ENCODE data around the gene LTB4R.

The LTB4R gene

DNA sequence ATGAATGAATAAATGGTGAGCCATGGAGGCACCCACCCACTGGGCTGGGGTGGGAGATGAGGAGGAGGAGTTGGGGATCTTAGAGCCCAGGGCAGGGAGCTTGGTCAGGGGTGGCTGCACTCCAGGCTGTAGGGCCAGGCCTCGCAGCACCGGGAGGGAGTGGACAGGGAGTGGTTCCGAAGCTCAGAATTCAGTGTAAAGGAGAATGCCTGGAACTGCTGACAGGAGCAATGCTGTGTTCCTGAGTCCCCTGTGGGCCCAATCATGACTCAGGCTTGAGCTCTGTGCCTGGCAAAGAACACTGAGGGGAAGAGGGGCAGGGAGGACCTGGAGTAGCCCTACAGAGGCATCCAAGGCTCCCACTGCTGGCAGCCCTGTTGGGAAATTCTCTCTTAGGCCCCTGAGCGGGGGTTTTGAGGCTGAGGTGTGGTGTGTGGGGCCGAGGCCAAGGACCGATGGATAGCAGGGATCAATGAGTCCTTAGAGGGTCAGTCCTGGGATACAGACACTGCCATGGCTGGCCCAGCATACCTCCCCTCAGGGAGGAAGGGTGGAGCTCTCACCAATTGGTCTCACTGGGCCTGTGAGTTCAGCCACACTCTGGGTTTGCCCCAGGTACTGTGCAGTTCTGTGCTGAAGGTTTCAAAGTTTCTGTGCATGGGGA is 30.4 kb upstream of the LTB4R start:
- TF ChIP-seq CTCF (conservative IDR thresholded peaks at IDR 0.05): no peak
- no peak for TF ChIP-seq ZFX (IDR thresholded peaks at IDR 0.05)
- H3K27ac ChIP-seq: no peak overlapping the region

DNA sequence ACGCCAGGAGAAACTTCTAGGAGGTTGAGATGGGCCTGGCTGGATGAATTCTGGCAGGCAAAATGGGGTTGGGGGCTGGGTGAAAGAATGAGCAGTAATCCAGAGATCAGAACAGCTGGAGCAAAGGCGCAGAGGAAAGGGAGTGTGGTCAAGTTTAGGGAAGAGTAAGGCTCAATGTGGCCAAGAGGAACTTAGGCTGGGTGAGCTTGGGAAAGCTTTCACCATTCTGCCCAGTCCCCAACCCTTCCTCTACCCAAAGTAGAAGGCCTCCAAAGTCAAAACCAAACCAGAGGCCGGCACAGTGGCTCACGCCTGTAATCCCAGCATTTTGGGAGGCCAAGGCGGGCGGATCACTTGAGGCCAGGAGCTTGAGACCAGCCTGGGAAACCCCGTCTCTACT is 29.7 kb upstream of the LTB4R start:
- H3K27ac ChIP-seq: no peak overlapping the region
- TF ChIP-seq CTCF (conservative IDR thresholded peaks at IDR 0.05) (no peak), ZFX (IDR thresholded peaks at IDR 0.05) (no peak)

DNA sequence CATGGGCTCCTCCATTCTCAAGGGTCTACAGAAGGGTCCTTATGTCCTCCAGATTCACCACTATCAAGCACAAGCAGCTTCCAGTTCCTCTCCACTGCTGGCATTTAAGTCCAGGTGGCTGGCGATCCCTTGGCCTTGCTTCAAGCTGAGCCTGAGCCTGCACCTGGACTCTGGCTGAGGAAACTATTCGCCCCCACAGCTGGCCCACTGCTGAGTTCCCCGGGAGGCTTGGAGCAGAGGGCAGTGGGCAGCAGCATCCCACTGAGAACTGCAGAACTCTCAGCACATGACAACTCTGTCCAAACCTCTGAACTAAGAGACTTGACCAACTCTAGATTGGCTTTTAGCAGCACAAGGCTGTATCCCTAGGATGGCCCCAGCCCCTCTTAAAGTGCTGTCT is 28.6 kb upstream of the LTB4R start:
- TF ChIP-seq ZFX (IDR thresholded peaks at IDR 0.05) (no peak), CTCF (conservative IDR thresholded peaks at IDR 0.05) (no peak)
- H3K27ac ChIP-seq: no peak overlapping the region

- TF ChIP-seq CTCF (conservative IDR thresholded peaks at IDR 0.05) (no peak), ZFX (IDR thresholded peaks at IDR 0.05) (no peak)
- no peak overlapping the region for H3K27ac ChIP-seq
Observed at GRCh38 chr14:24283796-24284460, 27.4 kb upstream of the LTB4R start.

DNA sequence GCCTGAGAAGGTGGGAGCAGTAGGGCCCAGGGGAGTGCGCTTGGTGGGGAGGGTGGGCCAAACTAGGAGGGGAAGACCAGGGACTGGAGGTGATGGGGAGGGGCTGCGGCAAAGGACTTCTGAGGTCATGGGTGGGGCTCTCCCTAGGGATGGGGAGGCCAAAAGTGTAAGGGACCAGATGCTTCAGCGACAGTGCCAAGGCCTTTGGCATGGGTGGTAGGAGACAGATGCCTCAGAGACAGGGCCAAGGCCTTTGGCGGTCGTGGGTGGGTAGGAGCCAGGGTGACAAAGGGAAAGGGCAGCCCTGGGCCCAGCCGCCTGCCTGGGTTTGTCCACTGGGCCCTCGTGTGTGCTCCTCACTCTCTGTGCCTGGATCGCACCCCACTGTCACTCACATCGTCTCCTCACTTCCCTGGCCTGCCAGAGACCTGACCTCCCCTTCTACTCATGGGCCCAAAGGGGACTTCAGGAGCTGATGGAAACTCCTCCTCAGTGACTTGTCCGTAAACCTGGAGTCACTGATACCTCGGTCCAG is 26.7 kb upstream of the LTB4R start:
- H3K27ac ChIP-seq: no peak overlapping the region
- TF ChIP-seq CTCF (conservative IDR thresholded peaks at IDR 0.05) (no peak), ZFX (IDR thresholded peaks at IDR 0.05) (no peak)

GRCh38 chr14:24285351-24285750 is 26.0 kb upstream of the LTB4R start:
- no peak for TF ChIP-seq ZFX (IDR thresholded peaks at IDR 0.05)
- no peak for TF ChIP-seq CTCF (conservative IDR thresholded peaks at IDR 0.05)
- no peak overlapping the region for H3K27ac ChIP-seq

DNA sequence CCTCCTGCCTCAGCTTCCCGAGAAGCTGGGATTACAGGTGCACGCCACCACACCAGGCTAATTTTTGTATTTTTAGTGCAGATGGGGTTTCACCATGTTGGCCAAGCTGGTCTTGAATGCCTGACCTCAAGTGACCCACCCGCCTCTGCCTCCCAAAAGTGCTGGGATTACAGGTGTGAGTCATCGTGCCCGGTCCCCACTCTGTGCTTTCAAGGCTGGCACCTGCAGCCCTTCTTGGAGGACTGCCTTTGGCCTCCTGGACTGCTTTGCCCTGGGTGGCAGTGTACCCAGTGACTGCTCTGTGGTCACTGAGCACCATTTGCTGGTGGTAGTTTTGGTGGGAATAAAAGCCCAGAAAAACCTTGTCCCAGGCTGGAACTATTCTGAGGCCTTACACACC is 24.3 kb upstream of the LTB4R start:
- TF ChIP-seq CTCF (conservative IDR thresholded peaks at IDR 0.05): no peak
- TF ChIP-seq ZFX (IDR thresholded peaks at IDR 0.05): no peak
- no peak overlapping the region for H3K27ac ChIP-seq

Measured in C4-2B (cell line).